Neural progenitor cell (in vitro differentiated cells): ENCODE results near the gene INTS1.

ENCODE experiments used
- CTCF ChIP-seq: fragments of 200-600 bp; sonication (generic); IDR thresholded peaks from 2 replicates; pipeline ENCODE4 v1.5.1; 2017; ENCODE audit warnings: antibody characterized with exemption, mild to moderate bottlenecking
- EZH2 ChIP-seq: fragments of 200-600 bp; sonication (generic); IDR thresholded peaks from 2 replicates; pipeline ENCODE4 v1.6.1; 2017; ENCODE audit warnings: antibody characterized with exemption, mild to moderate bottlenecking, moderate library complexity

GRCh38 chr7:1546909-1547776 lies 43.0 kb upstream of the INTS1 start:
- TF ChIP-seq CTCF = no peak
- TF ChIP-seq EZH2 = no peak
